WI38 (cell line): ENCODE results near the gene PPIAL4G.
"Not testable (repeated sequence)": the region's sequence is repeated elsewhere in the genome, so short reads cannot be mapped to it uniquely, and the experiment has no call there.

Source experiments
- H3K4me3 ChIP-seq: 2 replicates; pipeline ENCODE4 v1.5.1; 2011; ENCODE audit warnings: low read depth, mild to moderate bottlenecking, control low read depth, low read length
- CTCF ChIP-seq: IDR thresholded peaks from 2 replicates; pipeline ENCODE4 v1.5.1; 2012; ENCODE audit warnings: low read depth, mild to moderate bottlenecking, control low read depth, low read length

The PPIAL4G gene

GRCh38 chr1:148435406-148435805 is 47.7 kb downstream of the PPIAL4G start:
- H3K4me3 ChIP-seq: no peak overlapping the region
- no peak for TF ChIP-seq CTCF

DNA sequence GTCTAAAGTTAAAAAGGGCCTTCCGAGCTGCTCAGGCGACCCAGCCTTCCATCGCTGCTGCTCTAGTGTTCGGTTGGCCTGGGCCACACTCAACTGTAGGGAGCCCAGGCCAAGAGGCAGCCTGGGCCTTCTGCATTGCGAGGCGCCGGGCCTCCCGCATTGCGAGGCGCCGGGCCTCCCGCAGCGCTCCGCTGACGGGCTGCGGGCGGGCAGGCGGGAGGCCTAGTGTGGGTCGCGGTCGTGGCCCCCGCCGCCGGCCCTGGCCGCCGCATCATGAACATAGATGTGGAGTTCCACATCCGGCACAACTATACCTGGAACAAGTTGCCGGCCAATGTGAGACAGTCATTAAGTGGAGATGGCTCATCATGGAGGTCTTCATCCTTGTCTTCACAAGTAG is 48.3 kb downstream of the PPIAL4G start:
- no peak for TF ChIP-seq CTCF
- H3K4me3 ChIP-seq: no peak overlapping the region

GRCh38 chr1:148432916-148433317 is 50.2 kb downstream of the PPIAL4G start:
- H3K4me3 ChIP-seq: not testable (repeated sequence)
